HCT116 (cell line): ENCODE results near the gene TCEAL3. TPM values are rescaled to one million over a fixed set of nuclear protein-coding genes. Genes with fewer than 3 reads are reported as not detected.

Source experiments
- ATAC-seq: fragments of 200-7000 bp; cut with Tn5 transposase; 2 replicates; pipeline ENCODE4 v1.9.1; 2020; ENCODE audit warnings: mild to moderate bottlenecking, moderate library complexity
- BruUV-seq: library from RNA; stranded (reverse); fragments of 400-500 nt; replicated peaks from 2 replicates; lab custom pipeline; 2021; lab: Mats Ljungman, UMichigan
- CTCF ChIA-PET: fragments of 300-600 bp; sonication (Branson Sonifier 250); formaldehyde crosslinking; loops from one replicate; lab custom pipeline; 2021; ENCODE audit warnings: antibody characterized with exemption; lab: Charles Lee
- POLR2A ChIA-PET: fragments of 300-600, 350-600 bp; sonication (Branson Sonifier 250); formaldehyde crosslinking; loops from one replicate; lab custom pipeline; 2021; ENCODE audit warnings: antibody characterized with exemption; lab: Charles Lee
- RAD21 ChIA-PET, 2 experiments: fragments of 300-600 bp; sonication (Branson Sonifier 250); formaldehyde crosslinking; loops; one replicate each; lab custom pipeline; 2023; ENCODE audit warnings: low total read pairs in 2 of 2; ENCODE audit not compliant: uncharacterized antibody in 2 of 2, unreplicated experiment in 2 of 2, low non-redundant PET in 1 of 2; lab: Charles Lee
- DNase-seq: peaks from one replicate; pipeline ENCODE4 v3.0.0-alpha.2; 2010; ENCODE audit warnings: low read depth, low spot score
- H2AFZ ChIP-seq: fragments of 200-600 bp; shearing (Covaris generic), sonication (generic); 2 replicates; pipeline ENCODE4 v1.6.1; 2017; ENCODE audit warnings: low read depth, mixed run types, mixed read lengths, antibody characterized with exemption, low read length; ENCODE audit not compliant: poor library complexity, severe bottlenecking
- H3K27ac ChIP-seq: 2 replicates; pipeline ENCODE4 v1.5.1; 2012; ENCODE audit warnings: low read depth, low read length
- H3K27me3 ChIP-seq: fragments of 200-600 bp; sonication (generic); 2 replicates; pipeline ENCODE4 v1.6.1; 2016; ENCODE audit warnings: mixed run types, low read length, mixed read lengths; ENCODE audit not compliant: insufficient read depth
- H3K36me3 ChIP-seq, 2 experiments: fragments of 200-500 bp in 1 of 2; fragments of 200-600 bp in 1 of 2; sonication (Bioruptor generic) in 1 of 2; sonication (generic) in 1 of 2; 2 replicates each; pipeline versions ENCODE4 v1.5.1 to v1.6.1; 2014 to 2016; ENCODE audit warnings: low read length in 2 of 2, inconsistent platforms in 1 of 2, mixed read lengths in 1 of 2, mixed run types in 1 of 2; ENCODE audit not compliant: insufficient read depth in 2 of 2, control insufficient read depth in 1 of 2
- H3K4me1 ChIP-seq, 2 experiments: fragments of 200-600 bp in 1 of 2; sonication (generic) in 1 of 2; 2 replicates each; pipeline versions ENCODE4 v1.5.1 to v1.6.1; 2012 to 2017; ENCODE audit warnings: low read length in 2 of 2, inconsistent platforms in 1 of 2, mild to moderate bottlenecking in 1 of 2, mixed read lengths in 1 of 2, mixed run types in 1 of 2, moderate library complexity in 1 of 2; ENCODE audit not compliant: insufficient read depth in 2 of 2, control insufficient read depth in 1 of 2
- H3K4me2 ChIP-seq: fragments of 200-600 bp; sonication (generic); 2 replicates; pipeline ENCODE4 v1.6.1; 2017; ENCODE audit warnings: mixed run types, low read length, mixed read lengths
- H3K4me3 ChIP-seq, 2 experiments: fragments of 200-600 bp in 1 of 2; sonication (generic) in 1 of 2; replicated peaks in 1 of 2; 2 replicates each; pipeline ENCODE4 v1.5.1; 2011 to 2016; ENCODE audit warnings: low read length in 2 of 2, control low read depth in 1 of 2, low read depth in 1 of 2, mild to moderate bottlenecking in 1 of 2, mixed read lengths in 1 of 2, mixed run types in 1 of 2
- H3K79me2 ChIP-seq: fragments of 200-600 bp; sonication (generic); 2 replicates; pipeline ENCODE4 v1.6.1; 2017; ENCODE audit warnings: mild to moderate bottlenecking, mixed run types, low read length, moderate library complexity, mixed read lengths; ENCODE audit not compliant: insufficient read depth
- H3K9ac ChIP-seq: fragments of 200-600 bp; sonication (generic); 2 replicates; pipeline ENCODE4 v1.6.1; 2016; ENCODE audit warnings: low read length, mixed read lengths
- H3K9me2 ChIP-seq: fragments of 200-600 bp; sonication (generic), shearing (Covaris generic); 2 replicates; pipeline ENCODE4 v1.6.1; 2017; ENCODE audit warnings: mixed run types, mild to moderate bottlenecking, moderate library complexity; ENCODE audit not compliant: insufficient read depth
- H3K9me3 ChIP-seq, 2 experiments: fragments of 200-500 bp in 1 of 2; fragments of 200-600 bp in 1 of 2; sonication (Bioruptor generic) in 1 of 2; sonication (generic) in 1 of 2; 2 replicates each; pipeline ENCODE4 v1.6.1; 2014 to 2017; ENCODE audit warnings: low read length in 2 of 2, mixed read lengths in 2 of 2, inconsistent platforms in 1 of 2, low read depth in 1 of 2, mild to moderate bottlenecking in 1 of 2, mixed run types in 1 of 2, moderate library complexity in 1 of 2; ENCODE audit not compliant: control insufficient read depth in 1 of 2, insufficient read depth in 1 of 2
- H4K20me1 ChIP-seq: fragments of 200-600 bp; sonication (generic), shearing (Covaris generic); 2 replicates; pipeline ENCODE4 v1.6.1; 2017; ENCODE audit warnings: mixed run types, mild to moderate bottlenecking, moderate library complexity; ENCODE audit not compliant: insufficient read depth
- ELF1 ChIP-seq: IDR thresholded peaks from 2 replicates; pipeline ENCODE4 v1.6.1; 2012; ENCODE audit warnings: low read depth, borderline replicate concordance
- EZH2 ChIP-seq: fragments of 200-600 bp; sonication (generic); IDR thresholded peaks from 2 replicates; pipeline ENCODE4 v1.6.1; 2017; ENCODE audit warnings: antibody characterized with exemption, mixed run types
- FOSL1 ChIP-seq: IDR thresholded peaks from 2 replicates; pipeline ENCODE4 v1.6.1; 2012; ENCODE audit warnings: low read depth
- JUND ChIP-seq: IDR thresholded peaks from 2 replicates; pipeline ENCODE4 v1.6.1; 2012
- POLR2A ChIP-seq: IDR thresholded peaks from 2 replicates; pipeline ENCODE4 v1.7.0; 2011; ENCODE audit warnings: borderline replicate concordance; ENCODE audit not compliant: insufficient read depth, insufficient read length; ENCODE audit errors: extremely low read depth
- POLR2AphosphoS5 ChIP-seq: IDR thresholded peaks from 2 replicates; pipeline ENCODE4 v1.6.1; 2011; ENCODE audit warnings: mild to moderate bottlenecking, low read depth, low read length, moderate library complexity
- RAD21 ChIP-seq: IDR thresholded peaks from 2 replicates; pipeline ENCODE4 v1.6.1; 2012; ENCODE audit warnings: low read depth, mild to moderate bottlenecking
- SIN3A ChIP-seq: IDR thresholded peaks from 2 replicates; pipeline ENCODE4 v1.6.1; 2012; ENCODE audit warnings: low read depth
- SP1 ChIP-seq: IDR thresholded peaks from 2 replicates; pipeline ENCODE4 v1.6.1; 2012; ENCODE audit warnings: low read depth
- TCF7L2 ChIP-seq: IDR thresholded peaks from 2 replicates; pipeline ENCODE4 v1.7.0; 2011; ENCODE audit warnings: borderline replicate concordance, inconsistent platforms; ENCODE audit not compliant: insufficient read depth, insufficient read length; ENCODE audit errors: extremely low read depth
- YY1 ChIP-seq: IDR thresholded peaks from 2 replicates; pipeline ENCODE4 v1.6.1; 2011; ENCODE audit warnings: low read length, low read depth, moderate library complexity, mild to moderate bottlenecking; ENCODE audit not compliant: insufficient replicate concordance; ENCODE audit errors: extremely low read depth
- ZBTB33 ChIP-seq: IDR thresholded peaks from 2 replicates; pipeline ENCODE4 v1.6.1; 2011; ENCODE audit warnings: mild to moderate bottlenecking, low read length, moderate library complexity; ENCODE audit not compliant: insufficient replicate concordance; ENCODE audit errors: extremely low read depth
- ZFX ChIP-seq: fragments of 450-650 bp; IDR thresholded peaks from 2 replicates; pipeline ENCODE4 v1.6.1; 2017
- ZNF274 ChIP-seq: fragments of 200-500 bp; sonication (Bioruptor generic); IDR thresholded peaks from 2 replicates; pipeline ENCODE4 v1.6.1; 2014; ENCODE audit warnings: mild to moderate bottlenecking, low read depth, low read length, inconsistent platforms
- intact Hi-C: fragments of 100-400 bp; cut with micrococcal nuclease; formaldehyde crosslinking; loops from 2 replicates; pipeline ENCODE4 v1.10.0; 2022
- total RNA-seq: library from RNA; stranded (reverse); gene quantifications from one replicate; pipeline ENCODE4 v1.2.1, GENCODE V29; 2021; ENCODE audit not compliant: unreplicated experiment
- TF ChIP-seq, protein P1 (sequence below), 3 experiments: fragments of 200-600 bp in 1 of 3; sonication (generic) in 1 of 3; IDR thresholded peaks in 2 of 3; conservative IDR thresholded peaks in 1 of 3; 2 replicates each; pipeline ENCODE4 v1.5.1; 2012 to 2017; ENCODE audit warnings: low read depth in 2 of 3, low read length in 2 of 3, antibody characterized with exemption in 1 of 3, borderline replicate concordance in 1 of 3, control low read depth in 1 of 3, mild to moderate bottlenecking in 1 of 3, mixed read lengths in 1 of 3, mixed run types in 1 of 3, moderate library complexity in 1 of 3; ENCODE audit not compliant: insufficient read depth in 1 of 3
- TF ChIP-seq, protein P2 (sequence below): IDR thresholded peaks from 2 replicates; pipeline ENCODE4 v1.6.1; 2012

Gene TCEAL3
- total RNA-seq, 1 experiment from 2014 or later: not detected

DNA sequence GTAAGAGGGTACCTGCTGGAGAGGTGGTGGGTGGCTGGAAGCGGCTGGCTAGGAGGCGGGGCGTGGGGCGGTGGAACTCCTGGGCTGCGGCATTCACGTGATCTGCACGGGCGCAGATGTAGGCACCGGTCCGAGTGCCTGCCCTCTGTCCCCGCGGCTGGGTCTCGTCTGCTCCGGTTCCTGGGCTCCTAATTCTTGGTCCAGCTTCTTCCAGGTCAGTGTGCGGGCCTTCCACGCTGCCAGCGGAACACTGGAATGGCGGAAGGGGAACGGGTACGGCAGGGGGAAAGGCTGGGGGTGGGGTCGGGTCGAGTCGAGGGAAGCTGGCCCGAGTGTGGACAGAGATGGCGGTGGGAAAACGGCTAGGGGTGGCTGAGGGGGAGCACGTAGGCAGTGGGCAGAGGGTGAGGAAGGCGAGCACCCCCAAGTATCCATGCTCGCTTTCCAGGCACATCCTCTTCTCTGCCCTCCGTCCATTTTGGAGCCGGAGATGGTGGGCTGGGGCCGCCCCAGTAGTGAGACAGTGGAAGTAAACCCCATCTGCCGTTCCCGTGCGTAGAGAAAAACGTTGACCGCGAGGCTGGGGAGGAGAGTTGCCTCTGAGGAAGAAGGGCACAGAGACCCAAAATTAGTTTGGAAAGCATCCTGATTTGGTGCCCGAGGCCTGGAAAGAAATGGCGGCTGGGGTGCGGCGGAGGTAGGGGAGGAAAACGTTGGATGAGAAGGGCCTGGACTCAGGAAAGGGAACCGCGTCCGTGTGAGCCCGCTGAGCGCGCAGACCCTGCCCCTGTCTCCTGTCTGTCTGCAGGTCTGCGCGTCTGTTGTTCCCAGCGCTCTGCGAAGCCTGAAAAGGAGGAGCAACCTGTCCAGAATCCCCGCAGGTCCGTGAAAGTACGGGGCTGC is 22.1 kb upstream of the TCEAL3 start, which contains the start of gene TCEAL4:
TSS of gene TCEAL4 (plus strand) at position 105 of the 903 bp plus-strand sequence. CDS start 1,161 bp downstream, outside the sequence.
- ChIA-PET CTCF (no interaction called here), POLR2A (interaction anchor here (0.7 kb wide), 1 partner anchor 580 kb away, joined by 3 read pairs; no protein-coding TSS in a partner anchor), RAD21 (no interaction called here)
- Histone ChIP-seq H3K27me3 (no peaks in the 10 kb centered on the region), H3K9ac (peak within 1 kb of the TSS; percentile 65), H3K27ac (peak within 1 kb of the TSS; percentile 56), H3K9me3 (no peaks in the 10 kb centered on the region), H3K79me2 (no peaks in the 10 kb centered on the region), H3K4me3 (peak within 1 kb of the TSS; percentile 68 to 69), H3K9me2 (no peaks in the 10 kb centered on the region), H3K36me3 (no peaks in the 10 kb centered on the region; a peak in 1 of 4 replicates), H2AFZ (peak within 1 kb of the TSS; percentile 94), H3K4me2 (peak within 1 kb of the TSS; percentile 72), H3K4me1 (peaks cover 0 to 4% of the 10 kb centered on the region in 2 experiments; a peak in 1 of 4 replicates), H4K20me1 (no peaks in the 10 kb centered on the region)
- no peak for TF ChIP-seq RAD21
- TF ChIP-seq JUND: no peak
- peak; percentile 24 for TF ChIP-seq YY1
- no peak for TF ChIP-seq EZH2
- TF ChIP-seq ZBTB33: no peak
- no peak for TF ChIP-seq SIN3A
- no peak for TF ChIP-seq ELF1
- TF ChIP-seq, protein P1, sequence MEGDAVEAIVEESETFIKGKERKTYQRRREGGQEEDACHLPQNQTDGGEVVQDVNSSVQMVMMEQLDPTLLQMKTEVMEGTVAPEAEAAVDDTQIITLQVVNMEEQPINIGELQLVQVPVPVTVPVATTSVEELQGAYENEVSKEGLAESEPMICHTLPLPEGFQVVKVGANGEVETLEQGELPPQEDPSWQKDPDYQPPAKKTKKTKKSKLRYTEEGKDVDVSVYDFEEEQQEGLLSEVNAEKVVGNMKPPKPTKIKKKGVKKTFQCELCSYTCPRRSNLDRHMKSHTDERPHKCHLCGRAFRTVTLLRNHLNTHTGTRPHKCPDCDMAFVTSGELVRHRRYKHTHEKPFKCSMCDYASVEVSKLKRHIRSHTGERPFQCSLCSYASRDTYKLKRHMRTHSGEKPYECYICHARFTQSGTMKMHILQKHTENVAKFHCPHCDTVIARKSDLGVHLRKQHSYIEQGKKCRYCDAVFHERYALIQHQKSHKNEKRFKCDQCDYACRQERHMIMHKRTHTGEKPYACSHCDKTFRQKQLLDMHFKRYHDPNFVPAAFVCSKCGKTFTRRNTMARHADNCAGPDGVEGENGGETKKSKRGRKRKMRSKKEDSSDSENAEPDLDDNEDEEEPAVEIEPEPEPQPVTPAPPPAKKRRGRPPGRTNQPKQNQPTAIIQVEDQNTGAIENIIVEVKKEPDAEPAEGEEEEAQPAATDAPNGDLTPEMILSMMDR (IDR thresholded peaks at IDR 0.05 in 2 of 3, conservative IDR thresholded peaks at IDR 0.05 in 1 of 3; ENCODE audit: borderline replicate concordance in 1 of 3, insufficient read depth in 1 of 3, low read depth in 2 of 3, low read length in 2 of 3): no peak
- no peak for TF ChIP-seq ZNF274
- no peak for TF ChIP-seq TCF7L2
- no peak for TF ChIP-seq SP1
- peak; percentile 53 for TF ChIP-seq POLR2AphosphoS5
- TF ChIP-seq POLR2A: no peak
- peak; percentile 12; the same call in 1 of the 2 replicates for TF ChIP-seq ZFX
- TF ChIP-seq, protein P2, sequence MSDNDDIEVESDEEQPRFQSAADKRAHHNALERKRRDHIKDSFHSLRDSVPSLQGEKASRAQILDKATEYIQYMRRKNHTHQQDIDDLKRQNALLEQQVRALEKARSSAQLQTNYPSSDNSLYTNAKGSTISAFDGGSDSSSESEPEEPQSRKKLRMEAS: peak; percentile 22; the same call in 1 of the 2 replicates
- no peak for TF ChIP-seq FOSL1
- BruUV-seq: no TSS peak
- ATAC-seq: peak; percentile 97
- intact Hi-C loops: loop anchor here (10.0 kb wide), 1 partner anchor 89 kb away; no protein-coding TSS in a partner anchor
- no peak for DNase-seq
